Karpas-422 (cell line): Measurements from ENCODE around the gene FAM3B. TPM values are rescaled to one million over a fixed set of nuclear protein-coding genes. Genes with fewer than 3 reads are reported as not detected.
"Not testable (repeated sequence)": the region's sequence is repeated elsewhere in the genome, so short reads cannot be mapped to it uniquely, and the experiment has no call there.

Source experiments
- DNase-seq: peaks from one replicate; pipeline ENCODE4 v3.0.0-alpha.2; 2015
- H2AFZ ChIP-seq: fragments of 200-600 bp; sonication (generic); 2 replicates; pipeline ENCODE4 v1.6.1; 2014; ENCODE audit warnings: antibody characterized with exemption, low read length, mixed read lengths
- H3K27ac ChIP-seq: fragments of 200-600 bp; sonication (generic); 2 replicates; pipeline ENCODE4 v1.5.1; 2014; ENCODE audit warnings: mild to moderate bottlenecking, low read length, moderate library complexity
- H3K27me3 ChIP-seq: fragments of 200-600 bp; sonication (generic); 2 replicates; pipeline ENCODE4 v1.6.1; 2014; ENCODE audit warnings: low read length, mixed read lengths
- H3K36me3 ChIP-seq: fragments of 200-600 bp; sonication (generic); 2 replicates; pipeline ENCODE4 v1.6.1; 2014; ENCODE audit warnings: low read length, mixed read lengths; ENCODE audit not compliant: insufficient read depth
- H3K4me1 ChIP-seq: fragments of 200-600 bp; sonication (generic); 2 replicates; pipeline ENCODE4 v1.6.1; 2014; ENCODE audit warnings: mild to moderate bottlenecking, low read length, mixed read lengths
- H3K4me2 ChIP-seq: fragments of 200-600 bp; sonication (generic); 2 replicates; pipeline ENCODE4 v1.6.1; 2014; ENCODE audit warnings: low read length, low read depth, mild to moderate bottlenecking; ENCODE audit not compliant: poor library complexity, severe bottlenecking
- H3K4me3 ChIP-seq: fragments of 200-600 bp; sonication (generic); 2 replicates; pipeline ENCODE4 v1.5.1; 2014; ENCODE audit warnings: mild to moderate bottlenecking, antibody characterized with exemption, low read length, mixed read lengths
- H3K79me2 ChIP-seq: fragments of 200-600 bp; sonication (generic); 2 replicates; pipeline ENCODE4 v1.6.1; 2014; ENCODE audit warnings: mild to moderate bottlenecking, low read length, mixed read lengths
- H3K9ac ChIP-seq: fragments of 200-600 bp; sonication (generic); 2 replicates; pipeline ENCODE4 v1.6.0; 2014; ENCODE audit warnings: low read length
- H3K9me2 ChIP-seq: fragments of 200-600 bp; sonication (generic), shearing (Covaris generic); replicated peaks from 2 replicates; pipeline ENCODE4 v1.6.0; 2014; ENCODE audit warnings: mild to moderate bottlenecking, low read length, moderate library complexity; ENCODE audit not compliant: insufficient read depth
- H3K9me3 ChIP-seq: fragments of 300-700, 200-600 bp; sonication (generic); 2 replicates; pipeline ENCODE4 v1.6.1; 2014; ENCODE audit warnings: low read length, mixed read lengths
- H4K20me1 ChIP-seq: fragments of 200-600 bp; sonication (generic); 2 replicates; pipeline ENCODE4 v1.6.1; 2014; ENCODE audit warnings: mild to moderate bottlenecking, antibody characterized with exemption, low read length, low read depth; ENCODE audit not compliant: insufficient read depth
- total RNA-seq: library from RNA; depleted of rRNA; stranded (reverse); fragments of >200 nt; shearing (Covaris generic); gene quantifications from 2 replicates; pipeline ENCODE4 v1.2.3, GENCODE V29; 2014; ENCODE audit warnings: low replicate concordance

Gene FAM3B
- total RNA-seq, 1 experiment from 2014 or later: not detected

- H3K4me3 ChIP-seq: no peak overlapping the region
- no peaks in the 10 kb centered on the region for H3K9me3 ChIP-seq
- DNase-seq: no peak
- no peaks in the 10 kb centered on the region for H3K9me2 ChIP-seq
- no peak overlapping the region for H3K4me2 ChIP-seq
- no peaks in the 10 kb centered on the region for H3K4me1 ChIP-seq
- no peak overlapping the region for H2AFZ ChIP-seq
- no peaks in the 10 kb centered on the region for H3K79me2 ChIP-seq
- H3K36me3 ChIP-seq: no peaks in the 10 kb centered on the region
- H4K20me1 ChIP-seq: no peaks in the 10 kb centered on the region
- no peaks in the 10 kb centered on the region for H3K27me3 ChIP-seq
- no peak overlapping the region for H3K9ac ChIP-seq
- H3K27ac ChIP-seq: no peak overlapping the region
Observed at GRCh38 chr21:41349619-41350390, 33.2 kb downstream of the FAM3B start.

DNA sequence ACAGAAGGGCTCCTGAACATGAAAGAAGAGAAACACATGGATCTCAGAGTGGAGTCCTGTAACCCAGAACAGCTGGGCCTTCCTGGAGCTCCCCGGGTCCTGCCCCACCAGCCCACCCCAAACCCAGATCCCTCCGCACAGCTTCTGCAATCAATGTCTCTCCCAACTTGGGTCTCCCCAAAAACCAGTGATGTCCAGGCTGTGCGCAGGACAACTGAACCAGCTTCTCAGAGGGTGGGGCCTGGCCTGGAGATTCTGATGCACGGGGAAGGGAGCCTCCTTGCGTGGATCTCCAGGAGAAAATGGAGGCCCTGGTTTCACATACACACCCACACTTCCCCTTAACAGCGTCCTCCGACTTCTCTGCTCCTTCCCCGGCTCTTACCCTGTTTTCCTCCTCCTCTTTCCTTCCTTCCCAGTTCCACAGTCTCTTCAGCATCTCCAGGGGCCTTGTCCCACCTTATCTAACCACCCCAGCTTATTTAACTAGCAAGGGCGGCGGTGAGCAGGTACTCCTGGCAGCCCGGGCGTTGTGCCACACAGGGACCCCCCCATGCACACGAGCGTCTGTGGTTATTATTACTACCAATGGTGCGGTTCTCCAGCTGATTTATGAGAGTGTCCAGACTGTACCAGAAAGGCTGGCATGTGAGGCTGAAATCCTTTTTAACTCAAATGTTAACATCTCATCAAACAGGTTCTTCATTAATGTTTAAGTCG is 34.0 kb downstream of the FAM3B start:
- Histone ChIP-seq H3K9me3 (no peaks in the 10 kb centered on the region), H3K4me2 (no peak overlapping the region), H3K4me1 (no peaks in the 10 kb centered on the region), H3K9ac (no peak overlapping the region), H2AFZ (no peak overlapping the region), H4K20me1 (no peaks in the 10 kb centered on the region), H3K27ac (no peak overlapping the region), H3K79me2 (no peaks in the 10 kb centered on the region), H3K36me3 (no peaks in the 10 kb centered on the region), H3K9me2 (no peaks in the 10 kb centered on the region), H3K27me3 (no peaks in the 10 kb centered on the region), H3K4me3 (no peak overlapping the region)
- no peak for DNase-seq

DNA sequence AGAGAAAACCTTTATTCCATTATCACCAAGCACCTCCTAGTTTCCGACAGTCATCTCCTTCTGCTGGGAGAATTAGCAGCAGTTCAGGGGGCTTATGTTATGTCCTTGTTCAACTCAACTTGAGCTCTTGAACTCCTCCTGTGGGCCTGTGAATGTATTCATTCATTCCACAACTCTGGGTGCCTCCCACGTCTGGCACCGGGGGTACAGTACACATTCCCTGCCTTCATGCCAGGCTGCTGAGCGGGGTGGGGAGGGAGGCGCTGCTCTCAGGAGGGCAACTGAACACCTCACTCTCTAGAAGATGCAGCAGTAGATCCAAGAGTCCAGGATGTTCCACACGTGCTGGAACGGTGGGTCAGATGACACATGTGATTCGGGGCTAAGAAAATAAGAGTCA is 40.9 kb downstream of the FAM3B start:
- Histone ChIP-seq H3K79me2 (no peaks in the 10 kb centered on the region), H4K20me1 (no peaks in the 10 kb centered on the region), H3K4me1 (peaks cover 10% of the 10 kb centered on the region), H3K9me2 (no peaks in the 10 kb centered on the region), H2AFZ (no peak overlapping the region), H3K4me2 (no peak overlapping the region), H3K9ac (no peak overlapping the region), H3K27me3 (no peaks in the 10 kb centered on the region), H3K36me3 (no peaks in the 10 kb centered on the region), H3K4me3 (no peak overlapping the region), H3K27ac (no peak overlapping the region), H3K9me3 (no peaks in the 10 kb centered on the region)
- no peak for DNase-seq

- DNase-seq: no peak
- no peaks in the 10 kb centered on the region for H4K20me1 ChIP-seq
- peaks cover 15% of the 10 kb centered on the region for H3K4me1 ChIP-seq
- no peak overlapping the region for H3K27ac ChIP-seq
- no peaks in the 10 kb centered on the region for H3K9me3 ChIP-seq
- no peak overlapping the region for H3K4me2 ChIP-seq
- no peak overlapping the region for H2AFZ ChIP-seq
- no peaks in the 10 kb centered on the region for H3K9me2 ChIP-seq
- H3K79me2 ChIP-seq: no peaks in the 10 kb centered on the region
- H3K9ac ChIP-seq: no peak overlapping the region
- no peaks in the 10 kb centered on the region for H3K27me3 ChIP-seq
- no peaks in the 10 kb centered on the region for H3K36me3 ChIP-seq
- H3K4me3 ChIP-seq: no peak overlapping the region
Observed at GRCh38 chr21:41358193-41359166, 41.9 kb downstream of the FAM3B start.

GRCh38 chr21:41359286-41359685 is 42.7 kb downstream of the FAM3B start:
- Histone ChIP-seq H3K9me3 (no peaks in the 10 kb centered on the region), H3K9me2 (no peaks in the 10 kb centered on the region), H3K27me3 (no peaks in the 10 kb centered on the region), H2AFZ (no peak overlapping the region), H3K9ac (no peak overlapping the region), H3K79me2 (no peaks in the 10 kb centered on the region), H3K27ac (no peak overlapping the region), H3K4me1 (peaks cover 15% of the 10 kb centered on the region), H4K20me1 (no peaks in the 10 kb centered on the region), H3K4me2 (no peak overlapping the region), H3K4me3 (no peak overlapping the region), H3K36me3 (no peaks in the 10 kb centered on the region)
- DNase-seq: no peak

GRCh38 chr21:41359754-41360071 is 43.1 kb downstream of the FAM3B start:
- not testable (repeated sequence) for H3K9me3 ChIP-seq, H3K36me3 ChIP-seq, H4K20me1 ChIP-seq, H3K4me2 ChIP-seq, H3K27me3 ChIP-seq, H3K9ac ChIP-seq, H3K79me2 ChIP-seq, H3K9me2 ChIP-seq, H3K4me3 ChIP-seq, H3K27ac ChIP-seq, DNase-seq, H2AFZ ChIP-seq
- H3K4me1 ChIP-seq: peaks cover 15% of the 10 kb centered on the region

- Histone ChIP-seq H3K9me3 (no peaks in the 10 kb centered on the region), H3K27me3 (no peaks in the 10 kb centered on the region), H3K9ac (no peak overlapping the region), H4K20me1 (no peaks in the 10 kb centered on the region), H3K9me2 (no peaks in the 10 kb centered on the region), H3K4me1 (peaks cover 15% of the 10 kb centered on the region), H3K36me3 (no peaks in the 10 kb centered on the region), H3K79me2 (no peaks in the 10 kb centered on the region), H3K4me2 (no peak overlapping the region), H2AFZ (no peak overlapping the region), H3K27ac (no peak overlapping the region), H3K4me3 (no peak overlapping the region)
- DNase-seq: no peak
Observed at GRCh38 chr21:41360072-41360821, 43.6 kb downstream of the FAM3B start.
